HepG2 (cell line): ENCODE data around the gene TLX3. TPM values are rescaled to one million over a fixed set of nuclear protein-coding genes. Genes with fewer than 3 reads are reported as not detected.

Source experiments
- ATAC-seq: fragments of 200-7000 bp; cut with Tn5 transposase; 3 replicates; pipeline ENCODE4 v1.9.1; 2020; ENCODE audit warnings: mild to moderate bottlenecking, moderate library complexity
- BruUV-seq: library from RNA; stranded (reverse); fragments of 400-500 nt; replicated peaks from 2 replicates; lab custom pipeline; 2021; lab: Mats Ljungman, UMichigan
- CTCF ChIA-PET: fragments of 300-600 bp; formaldehyde crosslinking; extraction: SDS; loops from one replicate; lab custom pipeline; 2021; ENCODE audit warnings: low total read pairs, inconsistent platforms, low intra/inter-chr PET ratio; lab: Yijun Ruan, JAX
- POLR2A ChIA-PET: fragments of 350-600 bp; sonication (Branson Sonifier 250); formaldehyde crosslinking; loops from one replicate; lab custom pipeline; 2020; ENCODE audit warnings: antibody characterized with exemption, inconsistent platforms; lab: Yijun Ruan, JAX
- DNase-seq: peaks from one replicate; pipeline ENCODE4 v3.0.0-alpha.2; 2015; ENCODE audit warnings: low spot score
- FAIRE-seq: peaks from 3 replicates; lab custom pipeline; 2011; peaks lifted over from hg19 to GRCh38; lab: Jason Lieb, UNC
- H2AFZ ChIP-seq: one replicate; pipeline ENCODE4 v1.6.1; 2011; ENCODE audit warnings: low read length, inconsistent platforms
- H3K27ac ChIP-seq: fragments of 300-600 bp; 3 replicates; pipeline ENCODE4 v1.8.0; 2011; ENCODE audit warnings: mixed run types, mild to moderate bottlenecking, mixed read lengths, low read length, inconsistent platforms; ENCODE audit not compliant: insufficient read depth; ENCODE audit errors: extremely low read length
- H3K27me3 ChIP-seq, 2 experiments: fragments of 200-600 bp in 1 of 2; 2 replicates in 1 of 2; 3 replicates in 1 of 2; pipeline versions ENCODE4 v1.6.0 to v1.8.0; 2011; ENCODE audit warnings: low read length in 2 of 2, mild to moderate bottlenecking in 2 of 2, moderate library complexity in 2 of 2, inconsistent platforms in 1 of 2; ENCODE audit not compliant: insufficient read depth in 2 of 2, control insufficient read depth in 1 of 2
- H3K36me3 ChIP-seq, 2 experiments: fragments of 200-600 bp in 1 of 2; replicated peaks in 1 of 2; 2 replicates in 1 of 2; 3 replicates in 1 of 2; pipeline versions ENCODE4 v1.5.1 to v1.8.0; 2011; ENCODE audit warnings: low read length in 2 of 2, inconsistent platforms in 1 of 2; ENCODE audit not compliant: insufficient read depth in 2 of 2, control insufficient read depth in 1 of 2
- H3K4me1 ChIP-seq: 2 replicates; pipeline ENCODE4 v1.5.1; 2012; ENCODE audit warnings: low read length, inconsistent platforms; ENCODE audit not compliant: insufficient read depth
- H3K4me2 ChIP-seq: 2 replicates; pipeline ENCODE4 v1.6.0; 2011; ENCODE audit warnings: low read depth, low read length, inconsistent platforms
- H3K4me3 ChIP-seq, 3 experiments: fragments of 200-600 bp in 1 of 3; sonication (generic), shearing (Covaris generic) in 1 of 3; replicated peaks in 1 of 3; 2 replicates each; pipeline ENCODE4 v1.5.1; 2011 to 2016; ENCODE audit warnings: low read length in 3 of 3, inconsistent platforms in 2 of 3, low read depth in 2 of 3, mild to moderate bottlenecking in 2 of 3, control low read depth in 1 of 3, mixed read lengths in 1 of 3; ENCODE audit not compliant: insufficient read depth in 1 of 3
- H3K79me2 ChIP-seq: one replicate; pipeline ENCODE4 v1.6.1; 2011; ENCODE audit warnings: low read length, inconsistent platforms; ENCODE audit not compliant: insufficient read depth
- H3K9ac ChIP-seq: 2 replicates; pipeline ENCODE4 v1.6.0; 2011; ENCODE audit warnings: mild to moderate bottlenecking, low read depth, low read length, inconsistent platforms; ENCODE audit not compliant: insufficient read depth
- H3K9me3 ChIP-seq: 2 replicates; pipeline ENCODE4 v1.5.1; 2012; ENCODE audit warnings: mild to moderate bottlenecking, low read length
- H4K20me1 ChIP-seq: 2 replicates; pipeline ENCODE4 v1.6.0; 2011; ENCODE audit warnings: inconsistent platforms, mild to moderate bottlenecking, low read length, moderate library complexity; ENCODE audit not compliant: insufficient read depth
- FLYWCH1 ChIP-seq: sonication (generic); formaldehyde crosslinking; IDR thresholded peaks from 2 replicates; pipeline ENCODE4 v1.8.1; 2023; ENCODE audit warnings: mild to moderate bottlenecking, missing genetic modification reagents
- RAD51 ChIP-seq: fragments of 450-650 bp; IDR thresholded peaks from 2 replicates; pipeline ENCODE4 v1.6.1; 2016; ENCODE audit warnings: borderline replicate concordance
- SRSF1 ChIP-seq: fragments of 200-400 bp; formaldehyde crosslinking; optimal IDR thresholded peaks from 2 replicates; pipeline ENCODE3; 2017; ENCODE audit warnings: mild to moderate bottlenecking, low read depth, low read length, moderate library complexity
- SRY ChIP-seq: sonication (generic); formaldehyde crosslinking; IDR thresholded peaks from 2 replicates; pipeline ENCODE4 v1.8.0; 2022; ENCODE audit warnings: mild to moderate bottlenecking, missing genetic modification reagents
- SUZ12 ChIP-seq: fragments of 150-350 bp; IDR thresholded peaks from 2 replicates; pipeline ENCODE4 v1.6.1; 2014; ENCODE audit warnings: low read depth, low read length
- TEAD3 ChIP-seq: optimal IDR thresholded peaks from 2 replicates; pipeline ENCODE3; 2016; ENCODE audit warnings: borderline replicate concordance
- ZNF224 ChIP-seq: sonication (generic); formaldehyde crosslinking; IDR thresholded peaks from 2 replicates; pipeline ENCODE4 v1.5.0; 2020; ENCODE audit warnings: mild to moderate bottlenecking, missing genetic modification reagents
- ZNF720 ChIP-seq: sonication (generic); formaldehyde crosslinking; IDR thresholded peaks from 2 replicates; pipeline ENCODE4 v1.4.0; 2020; ENCODE audit warnings: missing genetic modification reagents
- WGBS: methylation state at CpG from one replicate; pipeline ENCODE4 v1.1.6; 2017; ENCODE audit warnings: low lambda C conversion rate; 5-methylcytosine and 5-hydroxymethylcytosine counted together
- in situ Hi-C: cut with HindIII; loops from 2 replicates; pipeline ENCODE4 v1.10.0; 2017; ENCODE audit warnings: low pct_unique_long_range_greater_than_20kb; ENCODE audit not compliant: extremely low pct_ligation_motif_present
- intact Hi-C: fragments of 100-400 bp; cut with micrococcal nuclease; formaldehyde crosslinking; loops from one replicate; pipeline ENCODE4 v1.10.0; 2022; ENCODE audit not compliant: unreplicated experiment
- polyA plus RNA-seq, 8 experiments: library from polyadenylated mRNA; depleted of rRNA in 3 of 8; stranded (reverse) in 7 of 8; unstranded in 1 of 8; fragments of >200 nt; fragmentation: Illumina TruSeq in 4 of 8; extraction: Trizol in 4 of 8; gene quantifications; 2 replicates each; pipeline versions ENCODE4 v1.2.1 to v1.2.3, GENCODE V29; 2011 to 2016; ENCODE audit warnings: low read depth in 4 of 8, missing spikeins in 1 of 8, mixed read lengths in 1 of 8; ENCODE audit not compliant: insufficient read depth in 1 of 8
- total RNA-seq, 5 experiments: library from RNA; depleted of rRNA; stranded (reverse); fragments of >200 nt; fragmentation: Illumina TruSeq; extraction: Trizol; gene quantifications; 2 replicates each; pipeline ENCODE4 v1.2.3, GENCODE V29; 2016; ENCODE audit warnings: low read depth in 1 of 5
- TF ChIP-seq, protein P1 (sequence below): IDR thresholded peaks from 2 replicates; pipeline ENCODE4 v1.6.1; 2012; ENCODE audit warnings: low read depth, low read length, improper control_type of control experiment
- TF ChIP-seq, protein P2 (sequence below): sonication (generic); formaldehyde crosslinking; IDR thresholded peaks from 2 replicates; pipeline ENCODE4 v1.4.0; 2020; ENCODE audit warnings: missing genetic modification reagents, borderline replicate concordance
- TF ChIP-seq, protein P3 (sequence below): sonication (generic); formaldehyde crosslinking; IDR thresholded peaks from 2 replicates; pipeline ENCODE4 v1.4.0; 2020; ENCODE audit warnings: mild to moderate bottlenecking, missing genetic modification reagents
- TF ChIP-seq, protein P4 (sequence below): sonication (generic); formaldehyde crosslinking; IDR thresholded peaks from 2 replicates; pipeline ENCODE4 v1.4.0; 2020; ENCODE audit warnings: missing genetic modification reagents, borderline replicate concordance

The TLX3 gene
- total and polyA plus RNA-seq, 2 of the 13 experiments (the other 11 are each of a cell fraction or from before 2014, with no cell fraction given) = not detected

DNA sequence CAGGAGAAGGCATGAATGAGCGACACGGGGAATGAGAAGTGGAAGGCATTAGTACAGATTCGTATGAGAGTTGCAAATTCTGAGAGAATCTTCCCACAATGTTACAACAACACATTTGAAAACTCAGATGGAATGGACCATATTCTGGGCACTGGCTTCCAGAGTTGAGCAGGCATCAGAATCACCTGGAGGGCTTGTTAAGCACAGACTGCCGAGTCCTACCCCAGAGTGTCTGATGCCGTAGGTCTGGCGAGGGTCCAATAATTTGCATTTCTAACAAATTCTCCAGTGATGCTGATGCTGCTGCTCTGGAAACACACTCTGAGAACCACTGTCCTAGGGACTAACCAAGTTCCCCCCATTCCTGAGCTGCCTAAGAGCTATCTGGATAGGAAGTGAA is 2.9 kb upstream of the TLX3 start:
- DNase-seq = no peak
- Histone ChIP-seq H3K79me2 (no peaks in the 10 kb centered on the region), H3K27ac (no peak overlapping the region), H3K9me3 (no peaks in the 10 kb centered on the region), H3K9ac (no peak overlapping the region), H3K4me3 (no peak overlapping the region), H3K36me3 (no peaks in the 10 kb centered on the region), H3K4me2 (no peak overlapping the region), H3K4me1 (no peaks in the 10 kb centered on the region), H2AFZ (no peak overlapping the region), H3K27me3 (peaks cover 5 to 55% of the 10 kb centered on the region in 2 experiments; a peak in 4 of 5 replicates), H4K20me1 (no peaks in the 10 kb centered on the region)
- ChIA-PET POLR2A (no interaction called here), CTCF (no interaction called here)
- WGBS = 0% methylated on average over 4 of the region's 6 CpGs
- in situ Hi-C loops (no loop called here), intact Hi-C loops (no loop called here)
- no peak for FAIRE-seq
- BruUV-seq = no TSS peak
- no peak for ATAC-seq
- TF ChIP-seq, protein P1, sequence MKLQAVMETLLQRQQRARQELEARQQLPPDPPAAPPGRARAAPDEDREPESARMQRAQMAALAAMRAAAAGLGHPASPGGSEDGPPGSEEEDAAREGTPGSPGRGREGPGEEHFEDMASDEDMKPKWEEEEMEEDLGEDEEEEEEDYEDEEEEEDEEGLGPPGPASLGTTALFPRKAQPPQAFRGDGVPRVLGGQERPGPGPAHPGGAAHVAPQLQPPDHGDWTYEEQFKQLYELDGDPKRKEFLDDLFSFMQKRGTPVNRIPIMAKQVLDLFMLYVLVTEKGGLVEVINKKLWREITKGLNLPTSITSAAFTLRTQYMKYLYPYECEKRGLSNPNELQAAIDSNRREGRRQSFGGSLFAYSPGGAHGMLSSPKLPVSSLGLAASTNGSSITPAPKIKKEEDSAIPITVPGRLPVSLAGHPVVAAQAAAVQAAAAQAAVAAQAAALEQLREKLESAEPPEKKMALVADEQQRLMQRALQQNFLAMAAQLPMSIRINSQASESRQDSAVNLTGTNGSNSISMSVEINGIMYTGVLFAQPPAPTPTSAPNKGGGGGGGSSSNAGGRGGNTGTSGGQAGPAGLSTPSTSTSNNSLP = no peak
- TF ChIP-seq SUZ12 (no peak), FLYWCH1 (CRISPR knock-in tag) (no peak), ZNF224 (CRISPR knock-in tag) (no peak), ZNF720 (CRISPR knock-in tag) (no peak), SRY (CRISPR knock-in tag) (no peak), TEAD3 (CRISPR knock-in tag) (no peak), RAD51 (no peak), SRSF1 (no peak)
- TF ChIP-seq, protein P2, sequence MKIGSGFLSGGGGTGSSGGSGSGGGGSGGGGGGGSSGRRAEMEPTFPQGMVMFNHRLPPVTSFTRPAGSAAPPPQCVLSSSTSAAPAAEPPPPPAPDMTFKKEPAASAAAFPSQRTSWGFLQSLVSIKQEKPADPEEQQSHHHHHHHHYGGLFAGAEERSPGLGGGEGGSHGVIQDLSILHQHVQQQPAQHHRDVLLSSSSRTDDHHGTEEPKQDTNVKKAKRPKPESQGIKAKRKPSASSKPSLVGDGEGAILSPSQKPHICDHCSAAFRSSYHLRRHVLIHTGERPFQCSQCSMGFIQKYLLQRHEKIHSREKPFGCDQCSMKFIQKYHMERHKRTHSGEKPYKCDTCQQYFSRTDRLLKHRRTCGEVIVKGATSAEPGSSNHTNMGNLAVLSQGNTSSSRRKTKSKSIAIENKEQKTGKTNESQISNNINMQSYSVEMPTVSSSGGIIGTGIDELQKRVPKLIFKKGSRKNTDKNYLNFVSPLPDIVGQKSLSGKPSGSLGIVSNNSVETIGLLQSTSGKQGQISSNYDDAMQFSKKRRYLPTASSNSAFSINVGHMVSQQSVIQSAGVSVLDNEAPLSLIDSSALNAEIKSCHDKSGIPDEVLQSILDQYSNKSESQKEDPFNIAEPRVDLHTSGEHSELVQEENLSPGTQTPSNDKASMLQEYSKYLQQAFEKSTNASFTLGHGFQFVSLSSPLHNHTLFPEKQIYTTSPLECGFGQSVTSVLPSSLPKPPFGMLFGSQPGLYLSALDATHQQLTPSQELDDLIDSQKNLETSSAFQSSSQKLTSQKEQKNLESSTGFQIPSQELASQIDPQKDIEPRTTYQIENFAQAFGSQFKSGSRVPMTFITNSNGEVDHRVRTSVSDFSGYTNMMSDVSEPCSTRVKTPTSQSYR = no peak
- TF ChIP-seq, protein P3, sequence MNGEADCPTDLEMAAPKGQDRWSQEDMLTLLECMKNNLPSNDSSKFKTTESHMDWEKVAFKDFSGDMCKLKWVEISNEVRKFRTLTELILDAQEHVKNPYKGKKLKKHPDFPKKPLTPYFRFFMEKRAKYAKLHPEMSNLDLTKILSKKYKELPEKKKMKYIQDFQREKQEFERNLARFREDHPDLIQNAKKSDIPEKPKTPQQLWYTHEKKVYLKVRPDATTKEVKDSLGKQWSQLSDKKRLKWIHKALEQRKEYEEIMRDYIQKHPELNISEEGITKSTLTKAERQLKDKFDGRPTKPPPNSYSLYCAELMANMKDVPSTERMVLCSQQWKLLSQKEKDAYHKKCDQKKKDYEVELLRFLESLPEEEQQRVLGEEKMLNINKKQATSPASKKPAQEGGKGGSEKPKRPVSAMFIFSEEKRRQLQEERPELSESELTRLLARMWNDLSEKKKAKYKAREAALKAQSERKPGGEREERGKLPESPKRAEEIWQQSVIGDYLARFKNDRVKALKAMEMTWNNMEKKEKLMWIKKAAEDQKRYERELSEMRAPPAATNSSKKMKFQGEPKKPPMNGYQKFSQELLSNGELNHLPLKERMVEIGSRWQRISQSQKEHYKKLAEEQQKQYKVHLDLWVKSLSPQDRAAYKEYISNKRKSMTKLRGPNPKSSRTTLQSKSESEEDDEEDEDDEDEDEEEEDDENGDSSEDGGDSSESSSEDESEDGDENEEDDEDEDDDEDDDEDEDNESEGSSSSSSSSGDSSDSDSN (CRISPR knock-in tag) = no peak
- TF ChIP-seq, protein P4, sequence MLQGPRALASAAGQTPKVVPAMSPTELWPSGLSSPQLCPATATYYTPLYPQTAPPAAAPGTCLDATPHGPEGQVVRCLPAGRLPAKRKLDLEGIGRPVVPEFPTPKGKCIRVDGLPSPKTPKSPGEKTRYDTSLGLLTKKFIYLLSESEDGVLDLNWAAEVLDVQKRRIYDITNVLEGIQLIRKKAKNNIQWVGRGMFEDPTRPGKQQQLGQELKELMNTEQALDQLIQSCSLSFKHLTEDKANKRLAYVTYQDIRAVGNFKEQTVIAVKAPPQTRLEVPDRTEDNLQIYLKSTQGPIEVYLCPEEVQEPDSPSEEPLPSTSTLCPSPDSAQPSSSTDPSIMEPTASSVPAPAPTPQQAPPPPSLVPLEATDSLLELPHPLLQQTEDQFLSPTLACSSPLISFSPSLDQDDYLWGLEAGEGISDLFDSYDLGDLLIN = no peak
